Measurements from ENCODE around the gene TNFRSF1B. TPM values are rescaled to one million over a fixed set of nuclear protein-coding genes. Genes with fewer than 3 reads are reported as not detected.

Gene TNFRSF1B
- total RNA-seq, 1 donor from 2014 or later: 98.6 TPM

- peak overlapping the region; percentile 83 for H3K27ac Mint-ChIP-seq
Observed at GRCh38 chr1:12173041-12173509, 6.3 kb downstream of the TNFRSF1B start.

GRCh38 chr1:12173631-12174121 is 6.9 kb downstream of the TNFRSF1B start:
- ChIA-PET POLR2A (interaction anchor here (0.6 to 1.8 kb wide), 5 partner anchors 9 to 1594 kb away, joined by 3 to 5 read pairs (median 4); no protein-coding TSS in a partner anchor), CTCF (interaction anchor here (1.5 to 8.2 kb wide), 3 partner anchors 10 to 49 kb away, joined by 3 to 36 read pairs (median 4); no protein-coding TSS in a partner anchor)
- DNase-seq (peak; percentile 63), ATAC-seq (ENCODE audit: low read depth) (peak; percentile 73)
- H3K27me3 Mint-ChIP-seq: no peaks in the 10 kb centered on the region
- intact Hi-C loops (cut with micrococcal nuclease): no loop called here
- H3K36me3 Mint-ChIP-seq (ENCODE audit: low read depth): peaks cover 51% of the 10 kb centered on the region
- H3K4me1 Mint-ChIP-seq: peaks cover 90% of the 10 kb centered on the region
- H3K4me3 Mint-ChIP-seq: peak overlapping the region; percentile 67
- peak overlapping the region; percentile 80 for H3K27ac Mint-ChIP-seq
- TF ChIP-seq, protein P1, sequence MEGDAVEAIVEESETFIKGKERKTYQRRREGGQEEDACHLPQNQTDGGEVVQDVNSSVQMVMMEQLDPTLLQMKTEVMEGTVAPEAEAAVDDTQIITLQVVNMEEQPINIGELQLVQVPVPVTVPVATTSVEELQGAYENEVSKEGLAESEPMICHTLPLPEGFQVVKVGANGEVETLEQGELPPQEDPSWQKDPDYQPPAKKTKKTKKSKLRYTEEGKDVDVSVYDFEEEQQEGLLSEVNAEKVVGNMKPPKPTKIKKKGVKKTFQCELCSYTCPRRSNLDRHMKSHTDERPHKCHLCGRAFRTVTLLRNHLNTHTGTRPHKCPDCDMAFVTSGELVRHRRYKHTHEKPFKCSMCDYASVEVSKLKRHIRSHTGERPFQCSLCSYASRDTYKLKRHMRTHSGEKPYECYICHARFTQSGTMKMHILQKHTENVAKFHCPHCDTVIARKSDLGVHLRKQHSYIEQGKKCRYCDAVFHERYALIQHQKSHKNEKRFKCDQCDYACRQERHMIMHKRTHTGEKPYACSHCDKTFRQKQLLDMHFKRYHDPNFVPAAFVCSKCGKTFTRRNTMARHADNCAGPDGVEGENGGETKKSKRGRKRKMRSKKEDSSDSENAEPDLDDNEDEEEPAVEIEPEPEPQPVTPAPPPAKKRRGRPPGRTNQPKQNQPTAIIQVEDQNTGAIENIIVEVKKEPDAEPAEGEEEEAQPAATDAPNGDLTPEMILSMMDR (IDR thresholded peaks at IDR 0.05): no peak
- H3K9me3 Mint-ChIP-seq: no peaks in the 10 kb centered on the region

More at GRCh38 chr1:12173041-12173509, 6.3 kb downstream of the TNFRSF1B start:
- intact Hi-C loops (cut with micrococcal nuclease): no loop called here
- peaks cover 45% of the 10 kb centered on the region for H3K36me3 Mint-ChIP-seq (ENCODE audit: low read depth)
- CTCF ChIA-PET: interaction anchor here (1.5 to 8.2 kb wide), 3 partner anchors 10 to 48 kb away, joined by 3 to 36 read pairs (median 4); no protein-coding TSS in a partner anchor
- H3K4me3 Mint-ChIP-seq: no peak overlapping the region
- DNase-seq: no peak
- H3K9me3 Mint-ChIP-seq: no peaks in the 10 kb centered on the region
- H3K27me3 Mint-ChIP-seq: no peaks in the 10 kb centered on the region
- ATAC-seq (ENCODE audit: low read depth): no peak
- H3K4me1 Mint-ChIP-seq: peaks cover 90% of the 10 kb centered on the region
- TF ChIP-seq, protein P1 (IDR thresholded peaks at IDR 0.05): no peak
- POLR2A ChIA-PET: interaction anchor here (0.5 to 1.8 kb wide), 6 partner anchors 10 to 1595 kb away, joined by 3 to 5 read pairs (median 4); partner anchors contain the start of gene MIIP

DNA sequence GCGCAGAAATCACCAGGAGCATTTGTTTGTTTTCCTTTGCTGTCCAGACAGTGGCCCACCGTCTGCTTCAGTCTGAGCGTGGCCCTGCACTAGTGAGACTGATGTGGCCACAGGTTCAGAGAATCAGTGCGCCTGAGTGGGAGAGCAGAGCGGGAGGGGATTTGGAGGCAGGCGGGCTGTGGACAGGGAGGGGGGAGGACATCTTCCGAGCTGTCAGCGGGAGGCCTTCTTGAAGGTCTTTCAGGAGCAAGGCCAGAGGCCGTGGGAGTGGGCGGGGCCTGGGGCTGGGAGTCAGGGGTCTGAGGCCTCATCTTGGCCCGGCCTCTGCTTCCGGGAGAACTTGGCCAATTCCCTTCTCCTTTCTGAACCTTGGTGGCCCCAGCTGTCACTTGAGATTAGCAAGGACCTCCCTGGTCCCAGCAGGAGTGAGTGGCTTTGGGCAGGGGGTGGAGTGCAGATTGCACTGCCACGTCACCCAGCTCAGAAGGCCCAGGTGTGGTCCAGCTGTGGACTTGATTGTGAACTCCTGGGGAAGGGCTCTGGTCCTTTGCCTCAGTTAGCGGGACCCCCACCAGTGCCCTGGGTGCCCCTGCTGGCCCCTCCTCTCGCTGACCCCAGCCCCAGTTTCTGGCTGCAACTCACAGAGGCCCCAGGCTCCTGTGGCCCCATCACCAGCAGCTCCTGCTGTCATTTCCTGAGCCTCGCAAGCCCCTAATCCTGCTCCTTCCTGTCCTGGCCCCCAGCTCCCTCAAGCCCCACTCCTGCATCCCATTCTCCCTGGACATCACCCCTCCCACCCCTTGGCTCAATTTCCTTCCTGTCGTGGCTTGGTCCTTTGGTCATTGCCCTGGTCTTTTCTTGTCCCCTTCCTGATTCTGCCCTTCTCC is 8.4 kb downstream of the TNFRSF1B start:
- Mint-ChIP-seq H3K4me1 (peaks cover 91% of the 10 kb centered on the region), H3K4me3 (no peak overlapping the region), H3K36me3 (ENCODE audit: low read depth) (peaks cover 44% of the 10 kb centered on the region), H3K27ac (peak overlapping the region; percentile 59), H3K9me3 (no peaks in the 10 kb centered on the region), H3K27me3 (no peaks in the 10 kb centered on the region)
- TF ChIP-seq, protein P1 (IDR thresholded peaks at IDR 0.05): no peak
- CTCF ChIA-PET: interaction anchor here (0.5 to 8.2 kb wide), 3 partner anchors 8 to 50 kb away, joined by 3 to 36 read pairs (median 4); no protein-coding TSS in a partner anchor
- intact Hi-C loops (cut with micrococcal nuclease): no loop called here
- POLR2A ChIA-PET: interaction anchor here (0.7 to 1.6 kb wide), 6 partner anchors 8 to 27 kb away, joined by 3 to 5 read pairs (median 4); partner anchors contain the start of gene TNFRSF1B
- DNase-seq (no peak), ATAC-seq (ENCODE audit: low read depth) (no peak)

DNA sequence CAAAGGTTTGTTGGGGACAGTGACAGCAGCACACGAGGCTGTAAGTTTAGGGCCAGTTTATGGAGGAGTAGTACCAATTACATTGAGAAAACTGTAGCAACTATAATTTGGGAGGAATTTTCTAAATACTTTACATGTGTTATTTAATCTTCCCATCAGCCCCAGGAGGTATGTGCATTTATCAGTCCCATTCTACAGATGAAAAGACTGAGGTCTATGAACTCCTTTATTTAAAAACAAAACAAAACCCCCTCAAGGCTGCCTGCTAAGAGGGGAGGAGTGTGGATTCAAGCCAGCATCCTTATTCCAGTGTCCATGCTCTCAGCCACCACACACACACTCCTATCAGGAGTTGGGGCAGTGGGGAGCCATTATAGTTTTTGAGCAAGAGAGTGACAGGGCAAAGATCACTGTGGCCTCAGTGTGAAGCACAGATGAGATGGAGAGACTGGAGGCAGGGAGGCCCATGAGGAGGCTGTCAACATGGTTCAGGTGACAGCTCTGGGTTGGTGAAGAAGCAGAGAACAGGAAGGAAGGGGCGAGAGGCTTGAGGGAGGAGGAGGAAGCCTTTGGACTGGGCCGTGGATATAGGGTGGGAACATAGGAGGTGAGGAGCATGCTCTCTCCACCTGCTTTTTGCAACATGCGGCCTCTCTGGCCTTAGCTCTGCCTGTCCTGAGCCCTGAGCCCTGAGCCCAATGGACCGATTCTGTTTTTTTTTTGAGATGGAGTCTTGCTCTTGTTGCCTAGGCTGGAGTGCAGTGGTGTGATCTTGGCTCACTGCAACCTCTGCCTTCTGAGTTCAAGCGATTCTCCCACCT is 9.7 kb downstream of the TNFRSF1B start:
- Mint-ChIP-seq H3K36me3 (ENCODE audit: low read depth) (peaks cover 46% of the 10 kb centered on the region), H3K9me3 (no peaks in the 10 kb centered on the region)
- POLR2A ChIA-PET: interaction anchor here (0.6 to 2.3 kb wide), 6 partner anchors 9 to 50 kb away, joined by 3 to 17 read pairs (median 4); partner anchors contain the start of gene TNFRSF1B

More for the DNA sequence above, 9.7 kb downstream of the TNFRSF1B start:
- Mint-ChIP-seq H3K27me3 (no peaks in the 10 kb centered on the region), H3K27ac (no peak overlapping the region), H3K4me1 (peaks cover 90% of the 10 kb centered on the region), H3K4me3 (no peak overlapping the region)
- TF ChIP-seq, protein P1 (IDR thresholded peaks at IDR 0.05): no peak
- ATAC-seq (ENCODE audit: low read depth) (no peak), DNase-seq (no peak)
- CTCF ChIA-PET: interaction anchor here (0.9 to 8.2 kb wide), 2 partner anchors 14 to 52 kb away, joined by 3 to 36 read pairs; no protein-coding TSS in a partner anchor
- intact Hi-C loops (cut with micrococcal nuclease): no loop called here
